Stimulated activated CD8-positive, alpha-beta memory T cell treated with anti-CD3 and anti-CD28 coated beads, Interleukin-4, amount 100 ng/mL, for 4 hours (primary cell): ENCODE data around the gene FAF2.
"Not testable (repeated sequence)": the region's sequence is repeated elsewhere in the genome, so short reads cannot be mapped to it uniquely, and the experiment has no call there.

Source experiments
- DNase-seq, 2 donors: peaks; one replicate each; pipeline ENCODE4 v3.0.0-alpha.2; 2020; ENCODE audit warnings: low read depth in 2 of 2, low spot score in 1 of 2

The FAF2 gene

GRCh38 chr5:176458904-176459561 is 10.8 kb downstream of the FAF2 start:
- DNase-seq = no peak

GRCh38 chr5:176461349-176461748 is 13.2 kb downstream of the FAF2 start:
- no peak for DNase-seq

GRCh38 chr5:176463113-176463764 is 15.1 kb downstream of the FAF2 start:
- DNase-seq = no peak

GRCh38 chr5:176466245-176466871 is 18.2 kb downstream of the FAF2 start:
- DNase-seq = no peak

DNA sequence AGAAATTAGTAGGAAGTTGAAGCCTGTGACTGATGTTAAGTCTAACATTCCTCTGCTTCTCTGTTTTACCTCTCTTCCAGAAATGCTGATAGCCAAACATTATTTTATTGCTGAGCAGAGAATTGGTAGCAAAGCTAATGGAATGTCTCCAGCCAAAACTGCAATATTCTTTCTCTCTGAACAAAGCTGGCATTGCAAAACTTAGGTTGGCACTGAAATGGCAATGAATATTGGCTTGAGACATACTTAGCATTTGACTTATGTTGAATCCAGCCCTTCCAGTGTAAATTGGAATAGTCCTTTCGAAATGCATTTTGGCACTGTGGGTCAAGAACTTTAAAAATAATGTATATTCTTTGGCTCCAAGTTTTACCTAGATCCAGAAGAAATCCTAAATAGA is 21.1 kb downstream of the FAF2 start:
- no peak for DNase-seq

DNA sequence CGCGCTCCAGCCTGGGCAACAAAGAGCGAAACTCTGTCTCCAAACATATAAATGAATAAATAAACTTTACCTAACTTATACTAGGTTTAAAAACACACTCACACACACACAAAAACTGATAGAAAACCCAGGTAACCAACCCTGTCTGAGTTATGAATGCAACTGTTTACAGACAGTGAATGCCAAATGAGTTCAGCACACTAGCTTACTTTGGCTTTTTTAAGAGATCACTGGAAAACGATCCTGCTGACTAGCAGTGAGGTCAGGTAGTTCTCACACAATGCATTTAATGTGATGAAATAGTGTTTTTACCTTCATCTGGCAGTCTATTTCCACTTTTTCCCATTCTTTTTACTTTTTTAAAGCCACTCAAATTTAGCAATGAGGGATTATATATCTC is 22.4 kb downstream of the FAF2 start:
- no peak for DNase-seq

GRCh38 chr5:176471098-176471497 is 22.9 kb downstream of the FAF2 start:
- DNase-seq = no peak

GRCh38 chr5:176473335-176474006 is 25.3 kb downstream of the FAF2 start:
- DNase-seq = no peak

GRCh38 chr5:176474476-176474875 is 26.3 kb downstream of the FAF2 start:
- DNase-seq = no peak

DNA sequence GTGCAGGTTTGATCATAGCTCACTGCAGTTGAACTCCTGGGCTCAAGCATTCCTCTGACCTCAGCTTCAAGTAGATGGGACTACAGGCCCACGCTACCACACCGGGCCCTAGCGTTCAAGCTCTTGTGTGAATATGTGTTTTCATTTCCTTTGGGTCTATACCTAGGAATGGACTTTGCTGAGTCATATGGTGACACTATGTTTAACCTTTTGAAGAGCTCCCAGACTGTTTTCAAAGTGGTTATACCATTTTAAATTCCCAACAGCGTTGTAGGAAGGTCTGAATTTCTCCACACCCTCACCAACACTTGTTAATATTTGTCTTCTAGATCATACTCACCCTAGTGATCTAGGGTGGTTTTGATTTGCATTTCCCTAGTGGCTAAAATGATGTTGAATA is 33.5 kb downstream of the FAF2 start:
- DNase-seq = no peak

GRCh38 chr5:176485176-176485575 is 37.0 kb downstream of the FAF2 start:
- DNase-seq = no peak

- no peak for DNase-seq
Measured at GRCh38 chr5:176486189-176486757, 38.1 kb downstream of the FAF2 start.

GRCh38 chr5:176487160-176487559 is 39.0 kb downstream of the FAF2 start:
- not testable (repeated sequence) for DNase-seq

DNA sequence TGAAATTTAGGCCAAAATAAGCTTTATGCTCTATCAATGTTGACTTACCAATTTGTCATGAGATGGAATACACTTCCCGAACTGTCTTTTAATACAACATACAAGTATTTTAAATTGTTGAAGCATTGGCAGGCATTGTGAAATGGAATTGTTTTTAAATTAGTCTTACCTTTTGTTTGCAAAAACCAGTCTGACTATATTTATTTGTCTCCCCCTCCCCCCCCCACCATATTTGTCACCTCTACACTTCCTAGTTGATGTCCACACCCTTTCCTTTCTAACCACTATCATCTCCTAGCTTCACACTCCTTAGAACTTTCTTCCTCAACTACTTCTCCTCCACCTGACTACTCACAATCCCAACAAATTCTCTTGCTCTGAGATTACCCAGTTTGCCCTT is 40.9 kb downstream of the FAF2 start:
- no peak for DNase-seq

DNA sequence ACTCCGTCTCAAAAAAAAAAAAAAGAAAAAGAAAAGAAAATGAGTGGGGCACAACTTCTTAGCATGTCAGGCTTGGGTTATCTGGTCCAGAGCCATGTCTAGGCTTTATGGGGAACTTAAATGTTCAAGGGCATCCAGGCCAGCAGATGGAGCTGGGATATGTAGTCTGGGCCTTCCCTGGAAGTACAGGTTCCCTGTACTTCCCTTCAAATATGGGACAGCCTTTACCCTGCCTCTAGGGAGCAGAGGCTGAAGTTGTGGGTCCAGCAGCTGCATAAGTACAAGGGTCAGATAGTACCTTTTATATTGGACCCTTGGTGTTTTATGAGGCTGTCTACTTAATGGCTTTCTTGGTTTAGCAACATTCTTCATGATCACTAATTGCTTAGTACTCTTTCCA is 42.1 kb downstream of the FAF2 start:
- DNase-seq = no peak

DNA sequence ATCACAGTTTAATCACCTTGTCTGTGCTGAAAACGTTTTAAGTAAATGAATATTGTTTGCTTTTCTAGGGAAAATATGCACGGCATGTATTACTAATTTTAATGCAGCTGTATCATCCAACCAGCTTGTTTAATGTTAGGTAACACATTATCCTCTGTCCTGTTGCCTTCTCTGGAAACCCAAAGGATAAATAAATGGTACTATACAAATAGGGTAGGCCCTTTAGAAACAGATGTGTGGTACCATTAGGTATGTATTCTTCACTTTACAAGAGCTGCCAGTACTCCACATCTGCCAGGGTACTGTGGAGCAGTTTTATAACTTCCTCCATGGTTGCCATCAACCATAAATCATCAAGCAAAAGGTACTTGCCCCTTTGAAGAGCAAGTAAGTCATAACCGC is 42.9 kb downstream of the FAF2 start:
- no peak for DNase-seq

DNA sequence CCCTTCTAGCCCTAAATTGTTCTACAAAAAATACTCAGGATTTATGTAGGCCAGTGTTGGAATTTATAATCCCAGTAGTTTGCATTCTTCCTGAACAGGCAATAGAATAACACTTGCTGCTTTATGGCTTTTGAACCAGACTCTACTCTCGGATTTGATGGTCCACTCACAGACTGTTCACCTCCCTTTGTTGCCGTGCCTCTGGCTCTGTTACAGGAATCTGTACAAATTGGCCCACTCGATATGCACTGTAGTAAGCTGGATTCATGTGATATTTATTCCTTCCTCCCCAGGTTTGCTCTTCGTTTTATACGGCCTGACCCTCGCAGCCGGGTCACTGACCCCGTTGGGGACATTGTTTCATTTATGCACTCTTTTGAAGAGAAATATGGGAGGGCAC is 43.7 kb downstream of the FAF2 start:
- no peak for DNase-seq

- DNase-seq = no peak
Measured at GRCh38 chr5:176492431-176492830, 44.2 kb downstream of the FAF2 start.

- no peak for DNase-seq
Measured at GRCh38 chr5:176497852-176498251, 49.7 kb downstream of the FAF2 start.

DNA sequence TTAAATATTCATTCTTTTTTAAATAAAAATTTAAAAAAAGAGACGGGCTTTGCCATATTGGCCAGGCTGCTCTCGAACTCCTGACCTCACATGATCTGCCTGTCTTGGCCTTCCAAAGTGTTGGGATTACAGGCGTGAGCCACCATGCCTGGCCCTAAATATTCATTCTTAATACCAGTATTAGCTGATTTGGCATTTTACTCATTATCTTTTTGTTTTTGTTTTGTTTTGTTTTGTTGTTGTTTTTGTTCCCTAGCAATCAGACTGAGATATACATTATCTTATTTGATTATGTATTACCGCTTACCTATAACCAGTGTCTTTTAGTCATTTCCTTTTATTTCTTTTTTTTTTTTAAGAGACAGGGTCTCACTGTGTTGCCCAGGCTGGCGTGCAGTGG is 51.1 kb downstream of the FAF2 start:
- no peak for DNase-seq

GRCh38 chr5:176500511-176500910 is 52.3 kb downstream of the FAF2 start:
- DNase-seq = no peak

GRCh38 chr5:176501333-176501732 is 53.1 kb downstream of the FAF2 start:
- DNase-seq = no peak
